K562 (cell line): Measurements from ENCODE around the gene MRPS10. TPM values are rescaled to one million over a fixed set of nuclear protein-coding genes. Genes with fewer than 3 reads are reported as not detected.

Source experiments
- ATAC-seq: fragments of 200-7000 bp; cut with Tn5 transposase; 3 replicates; pipeline ENCODE4 v1.9.1; 2020; ENCODE audit warnings: moderate library complexity
- BruUV-seq: library from RNA; stranded (reverse); fragments of 400-500 nt; replicated peaks from 2 replicates; lab custom pipeline; 2021; lab: Mats Ljungman, UMichigan
- CTCF ChIA-PET: fragments of 300-600 bp; formaldehyde crosslinking; extraction: SDS; loops from one replicate; lab custom pipeline; 2021; ENCODE audit warnings: low intra/inter-chr PET ratio; lab: Yijun Ruan, JAX
- POLR2A ChIA-PET: fragments of 300-600, 350-650 bp; sonication (Branson Sonifier 250); formaldehyde crosslinking; extraction: SDS; loops from one replicate; lab custom pipeline; 2021; ENCODE audit warnings: antibody characterized with exemption, inconsistent platforms; lab: Yijun Ruan, JAX
- DNase-seq, 4 experiments: peaks; one replicate each; pipeline versions ENCODE4 v3.0.0 to v3.0.0-alpha.2; 2011 to 2018; ENCODE audit warnings: low spot score in 3 of 4, mixed read lengths in 3 of 4; ENCODE audit errors: extremely low read depth in 1 of 4
- FAIRE-seq: peaks from 2 replicates; lab custom pipeline; 2011; peaks lifted over from hg19 to GRCh38; lab: Jason Lieb, UNC
- H2AFZ ChIP-seq: 2 replicates; pipeline ENCODE4 v1.6.0; 2011; ENCODE audit warnings: low read depth, low read length, control low read depth, inconsistent platforms
- H3K27ac ChIP-seq: fragments of 200-600 bp; 3 replicates; pipeline ENCODE4 v1.8.0; 2011; ENCODE audit warnings: low read depth, mild to moderate bottlenecking, control low read depth, inconsistent platforms, low read length, moderate library complexity, mixed read lengths; ENCODE audit errors: extremely low read depth
- H3K27me3 ChIP-seq, 2 experiments: fragments of 300-600 bp in 1 of 2; 2 replicates in 1 of 2; 3 replicates in 1 of 2; pipeline versions ENCODE4 v1.6.0 to v1.8.0; 2011; ENCODE audit warnings: inconsistent platforms in 2 of 2, low read length in 2 of 2, mild to moderate bottlenecking in 1 of 2, mixed read lengths in 1 of 2, moderate library complexity in 1 of 2; ENCODE audit not compliant: control insufficient read depth in 2 of 2, insufficient read depth in 2 of 2
- H3K36me3 ChIP-seq: fragments of 300-600 bp; 3 replicates; pipeline ENCODE4 v1.8.0; 2011; ENCODE audit warnings: mild to moderate bottlenecking, low read length, inconsistent platforms; ENCODE audit not compliant: control insufficient read depth, insufficient read depth
- H3K4me1 ChIP-seq, 2 experiments: fragments of 200-600 bp in 1 of 2; replicated peaks in 1 of 2; 2 replicates in 1 of 2; 3 replicates in 1 of 2; pipeline versions ENCODE4 v1.5.1 to v1.8.0; 2011; ENCODE audit warnings: inconsistent platforms in 2 of 2, low read length in 2 of 2, mild to moderate bottlenecking in 1 of 2, mixed read lengths in 1 of 2, moderate library complexity in 1 of 2; ENCODE audit not compliant: control insufficient read depth in 2 of 2, insufficient read depth in 2 of 2
- H3K4me2 ChIP-seq: 2 replicates; pipeline ENCODE4 v1.6.1; 2011; ENCODE audit warnings: low read length, control low read depth, inconsistent platforms, mixed read lengths; ENCODE audit not compliant: insufficient read depth
- H3K4me3 ChIP-seq: fragments of 200-600 bp; sonication (generic), shearing (Covaris generic); 2 replicates; pipeline ENCODE4 v1.5.1; 2016; ENCODE audit warnings: control low read depth, inconsistent platforms
- H3K79me2 ChIP-seq: fragments of 200-600 bp; 3 replicates; pipeline ENCODE4 v1.8.0; 2011; ENCODE audit warnings: low read length, inconsistent platforms; ENCODE audit not compliant: control insufficient read depth, insufficient read depth
- H3K9ac ChIP-seq, 2 experiments: 2 replicates each; pipeline versions ENCODE4 v1.6.0 to v1.6.1; 2011; ENCODE audit warnings: low read depth in 2 of 2, low read length in 2 of 2, control low read depth in 1 of 2, inconsistent platforms in 1 of 2, mild to moderate bottlenecking in 1 of 2, mixed read lengths in 1 of 2; ENCODE audit not compliant: insufficient read depth in 1 of 2
- H3K9me1 ChIP-seq: one replicate; pipeline ENCODE4 v1.6.0; 2011; ENCODE audit warnings: inconsistent platforms, mild to moderate bottlenecking, low read length, moderate library complexity; ENCODE audit not compliant: control insufficient read depth, insufficient read depth
- H3K9me3 ChIP-seq: replicated peaks from 2 replicates; pipeline ENCODE4 v1.5.1; 2011; ENCODE audit warnings: low read depth, low read length, inconsistent platforms; ENCODE audit not compliant: control insufficient read depth, insufficient read depth
- H4K20me1 ChIP-seq: replicated peaks from 2 replicates; pipeline ENCODE4 v1.6.1; 2011; ENCODE audit warnings: low read length, inconsistent platforms, mixed read lengths; ENCODE audit not compliant: control insufficient read depth, insufficient read depth
- HDAC1 ChIP-seq, 2 experiments: fragments of 450-650 bp; IDR thresholded peaks; 2 replicates each; pipeline ENCODE4 v1.6.1; 2016 to 2017; ENCODE audit warnings: inconsistent platforms in 1 of 2, mild to moderate bottlenecking in 1 of 2, moderate library complexity in 1 of 2
- JUNB ChIP-seq: fragments of 450-650 bp; formaldehyde crosslinking; conservative IDR thresholded peaks from 2 replicates; pipeline ENCODE4 v1.4.0; 2020; ENCODE audit warnings: mild to moderate bottlenecking
- MEIS2 ChIP-seq: fragments of 450-650 bp; IDR thresholded peaks from 2 replicates; pipeline ENCODE4 v1.6.1; 2014; ENCODE audit warnings: mild to moderate bottlenecking; ENCODE audit not compliant: partially characterized antibody
- MTF1 ChIP-seq: fragments of 250-450 bp; sonication (Bioruptor Pico); IDR thresholded peaks from 2 replicates; pipeline ENCODE4 v1.9.0; 2021; ENCODE audit warnings: moderate library complexity, mild to moderate bottlenecking, inconsistent platforms, borderline replicate concordance
- NR2C1 ChIP-seq, 2 experiments: fragments of 450-650 bp; IDR thresholded peaks; 2 replicates each; pipeline ENCODE4 v1.6.1; 2017; ENCODE audit warnings: mild to moderate bottlenecking in 2 of 2, antibody characterized with exemption in 1 of 2, inconsistent platforms in 1 of 2, missing compliant biosample characterization in 1 of 2, missing genetic modification characterization in 1 of 2
- PBX2 ChIP-seq, 2 experiments: IDR thresholded peaks in 1 of 2; conservative IDR thresholded peaks in 1 of 2; 2 replicates each; pipeline ENCODE4 v1.6.1; 2016; ENCODE audit warnings: low read depth in 2 of 2, mild to moderate bottlenecking in 1 of 2, missing compliant biosample characterization in 1 of 2, missing genetic modification characterization in 1 of 2, moderate library complexity in 1 of 2
- ZEB2 ChIP-seq: fragments of 450-650 bp; IDR thresholded peaks from 2 replicates; pipeline ENCODE4 v1.6.1; 2016
- ZNF146 ChIP-seq: IDR thresholded peaks from one replicate; pipeline ENCODE4 v1.6.1; 2018; ENCODE audit warnings: missing compliant biosample characterization; ENCODE audit not compliant: unreplicated experiment
- ZNF518B ChIP-seq: fragments of 250-450 bp; sonication (Bioruptor Pico); IDR thresholded peaks from 2 replicates; pipeline ENCODE4 v1.5.0; 2021; ENCODE audit warnings: mild to moderate bottlenecking, moderate library complexity
- WGBS: fragments of 100-300 bp; shearing (Covaris generic); methylation state at CpG from one replicate; pipeline ENCODE4 v1.1.6; 2016; ENCODE audit warnings: low coverage, mixed read lengths; ENCODE audit not compliant: insufficient coverage; ENCODE audit errors: missing lambda C conversion rate; 5-methylcytosine and 5-hydroxymethylcytosine counted together
- in situ Hi-C: fragments of 300-500 bp; cut with MboI; formaldehyde crosslinking; loops from 4 replicates; pipeline ENCODE4 v1.15.0; 2018; ENCODE audit warnings: inconsistent platforms, mixed read lengths
- intact Hi-C: fragments of 100-400 bp; cut with micrococcal nuclease; formaldehyde crosslinking; loops from 2 replicates; pipeline ENCODE4 v1.14.2; 2022
- polyA plus RNA-seq, 8 experiments: library from polyadenylated mRNA; depleted of rRNA in 4 of 8; stranded (reverse) in 5 of 8; unstranded in 3 of 8; fragments of >200 nt; fragmentation: Nextera tagmentation in 2 of 8; fragmentation: Illumina TruSeq in 1 of 8; extraction: Ambion mirVana in 2 of 8; extraction: Trizol in 1 of 8; gene quantifications; 2 replicates each; pipeline versions ENCODE4 v1.2.1 to v1.2.3, GENCODE V29; 2011 to 2014; ENCODE audit warnings: inconsistent platforms in 1 of 8, missing spikeins in 1 of 8
- total RNA-seq, 7 experiments: library from RNA; depleted of rRNA in 6 of 7; stranded (reverse); fragments of >200 nt in 6 of 7; fragmentation: Illumina TruSeq in 2 of 7; extraction: Trizol in 2 of 7; gene quantifications; 2 replicates each; pipeline versions ENCODE4 v1.2.1 to v1.2.3, GENCODE V29; 2011 to 2021; ENCODE audit warnings: low replicate concordance in 1 of 7

The MRPS10 gene
- total and polyA plus RNA-seq, 9 of the 15 experiments (the other 6 are each of a cell fraction or from before 2014, with no cell fraction given): 48.6 to 166 (median 93.7) TPM

GRCh38 chr6:42211726-42212125 lies 5.9 kb downstream of the MRPS10 start:
- H3K79me2 ChIP-seq: peaks cover 37% of the 10 kb centered on the region
- no peak for TF ChIP-seq NR2C1 (IDR thresholded peaks at IDR 0.05)
- no peak for TF ChIP-seq NR2C1 (tag; IDR thresholded peaks at IDR 0.05)
- no peak for TF ChIP-seq JUNB (CRISPR knock-in tag)
- no peak for TF ChIP-seq ZNF518B (CRISPR knock-in tag)
- no peak for TF ChIP-seq ZNF146 (CRISPR knock-in tag)
- TF ChIP-seq MEIS2: no peak
- TF ChIP-seq MTF1: no peak
- no peak for TF ChIP-seq ZEB2
- no peak for TF ChIP-seq HDAC1 (IDR thresholded peaks at IDR 0.05)
- TF ChIP-seq PBX2 (CRISPR knock-in tag; IDR thresholded peaks at IDR 0.05; ENCODE audit: low read depth): no peak
- no peak for TF ChIP-seq PBX2 (tag; conservative IDR thresholded peaks at IDR 0.05; ENCODE audit: low read depth)
- TF ChIP-seq, all 486 proteins: peak for 0
- ATAC-seq (no peak), DNase-seq (no peak), FAIRE-seq (no peak)
- Histone ChIP-seq H3K9ac (no peak overlapping the region), H3K9me1 (no peaks in the 10 kb centered on the region), H3K4me1 (peaks cover 6 to 14% of the 10 kb centered on the region in 2 experiments; a peak in 4 of 5 replicates), H3K4me3 (no peak overlapping the region), H3K27me3 (no peaks in the 10 kb centered on the region), H2AFZ (no peak overlapping the region), H3K36me3 (peaks cover 82% of the 10 kb centered on the region), H3K9me3 (no peaks in the 10 kb centered on the region), H3K27ac (no peak overlapping the region), H3K4me2 (no peak overlapping the region), H4K20me1 (no peaks in the 10 kb centered on the region)
- CTCF ChIA-PET: interaction anchor here (0.6 kb wide), 1 partner anchor 69 kb away, joined by 3 read pairs; the partner anchor contains the start of gene C6orf132
- 97% methylated on average over 6 of the region's 6 CpGs for WGBS
- in situ Hi-C loops: no loop called here
- intact Hi-C loops: loop anchor here (2.0 to 10.0 kb wide), 2 partner anchors 79 to 107 kb away; no protein-coding TSS in a partner anchor
- BruUV-seq: no TSS peak
- POLR2A ChIA-PET: interaction anchor here (0.7 to 1.0 kb wide), 4 partner anchors 17 to 368 kb away, joined by 3 to 4 read pairs (median 4); partner anchors contain the start of gene GUCA1B
